ENCODE data around the gene TTLL11.
"Not testable (repeated sequence)": the region's sequence is repeated elsewhere in the genome, so short reads cannot be mapped to it uniquely, and the experiment has no call there.

TTLL11 gene

DNA sequence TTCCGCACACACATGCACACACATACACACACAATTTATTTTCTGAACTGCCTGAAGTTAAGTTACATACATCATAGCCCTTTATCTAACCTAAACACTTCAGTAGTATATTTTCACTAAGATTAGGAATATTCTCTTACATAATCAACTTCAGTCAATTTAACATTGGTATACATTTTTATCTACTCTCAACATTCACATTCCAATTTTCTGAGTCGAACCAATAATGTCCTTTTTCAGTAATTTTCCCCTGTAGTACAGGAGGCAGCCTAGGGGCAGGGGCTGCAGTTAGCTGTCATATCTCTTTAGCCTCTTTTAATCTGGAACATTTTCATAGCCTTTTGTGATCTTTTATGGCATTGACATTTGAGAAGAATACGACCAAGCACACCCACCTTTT lies 291.5 kb downstream of the TTLL11 start:
- DNase-seq = no peak

DNA sequence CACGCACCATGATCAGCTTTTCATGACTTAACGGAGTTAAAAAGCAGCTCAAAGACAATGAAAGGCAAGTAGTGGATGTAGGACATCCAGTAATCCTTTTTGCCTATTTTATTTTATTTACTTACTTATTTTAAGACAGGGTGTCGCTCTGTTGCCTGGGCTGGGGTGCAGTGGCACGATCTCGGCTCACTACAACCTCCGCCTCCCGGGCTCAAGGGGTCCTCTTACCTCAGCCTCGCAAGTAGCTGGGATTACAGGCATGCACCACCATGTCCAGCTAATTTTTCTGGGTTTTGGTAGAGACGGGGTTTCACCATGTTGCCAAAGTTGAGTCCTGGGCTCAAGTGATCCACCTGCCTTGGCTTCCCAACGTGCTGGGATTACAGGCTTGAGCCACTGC lies 292.7 kb downstream of the TTLL11 start:
- DNase-seq = no peak

GRCh38 chr9:121798941-121799340 lies 294.2 kb downstream of the TTLL11 start:
- DNase-seq = no peak

DNA sequence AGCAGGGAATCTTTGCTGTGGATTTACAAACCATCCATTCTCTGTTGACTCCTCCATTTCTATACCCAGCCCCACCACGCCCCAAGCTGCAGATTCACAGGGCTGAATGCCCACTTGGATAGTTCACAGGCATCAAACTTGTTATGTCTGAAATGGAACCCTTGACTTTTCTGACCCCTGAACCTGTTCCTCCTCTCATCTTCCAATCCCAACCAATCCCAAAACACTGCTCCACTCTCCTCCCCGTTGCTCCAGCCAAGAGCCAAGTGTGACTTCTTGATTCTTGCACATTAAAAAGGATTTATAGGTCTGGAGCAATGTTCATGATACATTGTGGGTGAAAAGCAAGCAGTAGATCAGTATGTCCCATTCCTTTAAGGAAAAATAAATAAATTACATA lies 296.0 kb downstream of the TTLL11 start:
- DNase-seq = no peak

DNA sequence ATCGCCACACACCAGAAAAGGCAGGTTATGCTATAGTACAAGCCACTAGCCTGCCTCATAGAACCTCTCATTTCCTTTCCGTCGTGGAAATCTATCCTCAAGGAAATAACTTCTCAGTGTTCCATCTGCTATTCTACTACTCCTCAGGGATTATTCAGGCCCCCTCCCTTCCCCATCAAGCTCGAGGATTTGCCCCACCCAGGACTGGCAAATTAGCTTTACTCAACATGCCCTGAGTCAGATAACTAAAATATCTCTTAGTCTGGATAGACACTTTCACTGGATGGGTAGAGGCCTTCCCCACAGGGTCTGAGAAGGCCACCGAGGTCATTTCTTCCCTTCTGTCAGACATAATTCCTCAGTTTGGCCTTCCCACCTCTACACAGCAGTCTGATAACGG lies 298.8 kb downstream of the TTLL11 start:
- not testable (repeated sequence) for DNase-seq

DNA sequence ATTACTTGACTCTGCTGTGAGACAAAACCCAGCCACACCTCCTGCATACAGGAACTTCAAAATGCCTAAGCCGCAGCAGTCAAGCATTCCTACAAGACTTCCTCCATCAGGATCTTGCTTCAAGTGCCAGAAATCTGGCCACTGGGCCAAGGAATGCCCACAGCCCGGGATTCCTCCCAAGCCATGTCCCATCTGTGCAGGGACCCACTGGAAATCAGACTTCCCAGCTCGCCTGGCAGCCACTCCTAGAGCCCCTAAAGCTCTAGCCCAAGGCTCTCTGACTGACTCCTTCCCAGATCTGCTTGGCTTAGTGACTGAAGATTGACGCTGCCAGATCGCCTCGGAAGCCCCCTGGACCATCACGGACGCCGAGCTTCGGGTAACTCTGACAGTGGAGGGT lies 300.6 kb downstream of the TTLL11 start:
- not testable (repeated sequence) for DNase-seq

- DNase-seq = no peak
Observed at GRCh38 chr9:121790841-121791240, 302.3 kb downstream of the TTLL11 start.

DNA sequence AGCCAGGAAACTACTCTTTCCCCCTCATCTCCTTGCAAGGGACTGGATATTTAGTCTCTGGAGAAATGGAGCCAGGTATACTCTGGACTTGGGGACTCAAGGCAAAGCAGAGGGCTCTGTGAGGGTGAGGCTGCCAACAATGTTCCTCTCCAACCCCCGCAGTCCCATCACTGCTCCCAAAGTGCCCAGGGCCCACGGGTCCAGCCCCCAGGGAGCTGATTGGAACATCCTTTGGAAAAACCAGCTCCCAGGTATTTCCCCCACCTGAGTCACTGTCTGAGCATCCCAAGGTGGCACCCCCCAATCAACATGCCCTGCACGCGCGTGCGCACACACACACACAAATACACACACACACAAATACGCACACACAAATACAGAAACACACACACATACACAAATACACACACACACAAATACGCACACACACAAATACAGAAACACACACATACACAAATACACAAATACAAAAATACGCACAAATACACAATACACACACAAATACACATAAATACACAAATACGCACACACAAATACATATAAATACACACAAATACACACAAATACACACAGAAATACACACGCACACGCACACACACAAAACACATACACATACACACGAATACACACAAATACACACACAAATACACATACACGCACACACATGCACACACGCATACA lies 304.3 kb downstream of the TTLL11 start:
- DNase-seq = no peak

DNA sequence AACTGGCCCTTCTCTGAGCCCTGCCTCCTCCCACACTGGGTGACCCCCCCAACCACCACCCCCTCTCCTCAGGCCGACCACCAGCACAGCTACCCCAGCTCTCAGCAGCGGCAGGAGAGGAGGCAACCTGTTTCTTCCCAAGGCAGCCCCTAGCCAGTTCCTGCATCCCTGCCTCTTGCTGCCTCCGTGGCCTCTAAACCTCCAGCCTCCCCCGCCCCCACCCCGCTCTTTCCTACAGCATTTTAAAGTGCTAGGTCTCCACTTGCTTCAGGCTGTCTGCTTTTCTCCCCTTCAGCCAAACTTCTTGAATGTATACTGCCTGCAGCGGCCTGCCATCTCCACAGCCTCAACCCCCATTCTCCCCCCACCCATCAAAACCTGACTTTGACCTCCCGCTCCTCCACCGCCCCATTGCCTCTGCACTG lies 306.1 kb downstream of the TTLL11 start:
- DNase-seq = no peak

DNA sequence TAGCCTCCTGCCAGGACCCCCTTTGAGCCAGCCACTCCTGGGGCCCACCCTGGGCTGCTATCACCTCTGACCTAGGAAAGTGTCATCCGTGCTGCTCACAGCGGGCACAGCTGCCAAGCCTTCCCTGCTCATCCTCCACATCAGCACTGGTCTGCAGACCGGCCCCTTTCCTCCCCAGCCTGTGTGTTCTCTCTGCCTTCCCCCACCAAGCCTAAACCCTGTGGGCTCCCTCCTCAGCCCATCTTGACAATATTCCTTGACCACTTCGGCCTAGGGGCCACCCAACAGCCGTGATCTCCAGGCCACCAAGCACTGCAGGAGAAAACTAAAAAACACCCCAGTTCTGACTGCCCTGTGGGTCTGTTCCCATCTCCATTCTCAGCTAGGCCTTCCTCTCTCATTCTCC lies 306.6 kb downstream of the TTLL11 start:
- DNase-seq = no peak

- no peak for DNase-seq
Observed at GRCh38 chr9:121785673-121786542, 307.2 kb downstream of the TTLL11 start.

- DNase-seq = no peak
Observed at GRCh38 chr9:121784731-121785411, 308.2 kb downstream of the TTLL11 start.

DNA sequence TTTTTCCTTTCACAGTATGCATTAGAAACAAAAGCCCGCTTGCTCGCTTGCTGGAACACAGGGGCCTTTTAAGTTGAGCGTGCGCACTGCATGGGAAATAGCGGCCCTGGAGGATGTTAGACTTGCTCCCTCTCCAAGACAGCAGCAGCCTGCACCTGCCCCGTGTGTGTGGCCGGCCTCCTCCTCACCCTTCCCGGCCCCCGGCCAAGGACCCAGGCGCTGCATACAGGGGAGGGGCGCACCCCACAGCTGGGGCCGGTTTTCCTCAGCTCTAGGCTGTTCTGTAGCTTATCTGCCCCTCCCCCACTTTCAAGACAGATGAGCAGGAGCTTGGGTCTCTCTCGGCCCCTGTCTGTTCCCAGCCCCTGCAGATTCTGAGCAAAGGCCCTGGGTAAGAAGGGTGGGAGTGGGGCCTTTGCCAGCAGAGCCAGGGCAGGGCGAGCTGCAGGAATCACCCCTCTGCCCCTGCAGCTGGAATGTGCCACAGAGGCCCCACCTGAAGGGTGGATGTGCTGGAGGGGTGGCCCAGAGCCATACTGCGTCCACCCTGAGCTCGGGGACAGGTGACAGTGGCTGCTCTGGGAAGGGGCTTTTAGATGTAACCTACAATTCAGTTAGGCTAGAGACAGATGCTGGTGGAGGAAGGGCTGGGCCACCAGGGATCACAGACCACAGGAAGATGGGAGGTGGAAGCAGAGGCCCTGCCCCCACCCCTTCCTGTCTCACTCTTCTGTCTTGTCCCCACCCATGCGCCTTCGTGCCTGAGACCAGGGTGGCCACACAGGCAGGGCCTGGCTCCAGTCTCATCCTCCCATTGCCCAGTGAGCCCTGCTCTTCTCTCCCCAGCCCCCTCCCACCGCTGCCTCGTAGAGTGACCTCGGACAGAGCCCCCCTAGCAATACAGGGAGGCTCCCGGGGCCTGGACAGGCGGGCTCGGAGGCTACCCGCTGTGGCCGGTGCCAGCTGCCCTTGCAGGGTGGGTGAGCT lies 309.3 kb downstream of the TTLL11 start:
- no peak for DNase-seq

GRCh38 chr9:121783111-121783510 lies 310.0 kb downstream of the TTLL11 start:
- no peak for DNase-seq

GRCh38 chr9:121782514-121783110 lies 310.5 kb downstream of the TTLL11 start:
- DNase-seq = no peak

DNA sequence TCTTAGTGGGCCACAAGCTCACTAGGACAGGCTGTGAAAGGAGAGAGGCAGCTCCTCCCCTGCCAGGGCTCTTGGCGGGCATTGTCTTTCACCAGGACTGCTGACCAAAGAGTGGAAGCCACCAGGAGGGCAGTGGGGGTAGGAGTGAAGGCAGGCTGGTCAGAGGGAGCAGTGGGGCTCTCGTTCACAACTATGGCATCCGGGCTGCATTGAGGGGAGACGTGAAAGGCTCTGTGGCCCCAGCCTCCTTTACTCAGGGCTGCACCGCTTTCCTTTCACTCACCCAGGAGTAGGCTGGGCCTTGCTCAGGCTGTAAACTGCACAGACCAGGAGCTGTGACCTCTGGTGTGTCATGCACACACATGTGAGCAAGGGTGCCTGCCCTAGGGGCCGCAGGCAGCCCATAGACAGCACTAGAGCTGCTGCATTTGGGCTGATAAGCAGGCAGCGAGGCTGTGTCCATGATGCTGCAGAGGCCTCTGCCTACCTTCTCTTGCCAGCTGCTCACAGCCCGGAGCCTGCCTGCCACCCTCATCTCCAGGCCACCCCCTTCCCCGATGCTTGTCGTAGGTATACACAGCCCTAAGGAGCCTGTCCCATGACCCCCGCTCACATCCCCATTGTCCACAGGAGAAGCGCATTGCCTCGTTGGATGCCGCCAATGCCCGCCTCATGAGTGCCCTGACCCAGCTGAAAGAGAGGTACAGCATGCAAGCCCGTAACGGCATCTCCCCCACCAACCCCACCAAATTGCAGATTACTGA lies 311.2 kb downstream of the TTLL11 start:
- no peak for DNase-seq

DNA sequence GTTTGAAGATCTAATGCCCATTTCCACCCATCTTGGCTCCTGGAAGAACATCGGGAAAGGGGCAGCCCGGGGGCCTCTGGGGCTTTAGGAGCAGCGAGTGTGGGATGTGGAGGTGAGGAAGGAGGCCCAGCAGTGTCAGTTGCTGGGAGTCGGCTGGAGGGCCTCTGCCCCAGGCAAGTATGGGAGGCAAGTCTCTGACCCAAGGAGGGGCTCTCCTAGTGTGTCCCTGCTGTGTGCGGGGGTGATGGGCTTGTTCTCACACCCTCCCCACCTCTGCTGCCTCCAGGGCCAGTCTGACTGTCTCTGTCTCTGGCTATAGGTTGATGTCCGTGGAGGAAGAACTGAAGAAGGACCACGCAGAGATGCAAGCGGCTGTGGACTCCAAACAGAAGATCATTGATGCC lies 312.0 kb downstream of the TTLL11 start:
- DNase-seq = no peak

GRCh38 chr9:121780177-121781040 lies 312.7 kb downstream of the TTLL11 start:
- no peak for DNase-seq

- no peak for DNase-seq
Observed at GRCh38 chr9:121779381-121780117, 313.6 kb downstream of the TTLL11 start.

All from activated T-cell treated with anti-CD3 and anti-CD28 coated beads for 4 hours (primary cell).